Naive thymus-derived CD4-positive, alpha-beta T cell (primary cell): Measurements from ENCODE around the gene S100A3. TPM values are rescaled to one million over a fixed set of nuclear protein-coding genes. Genes with fewer than 3 reads are reported as not detected.
"Not testable (repeated sequence)": the region's sequence is repeated elsewhere in the genome, so short reads cannot be mapped to it uniquely, and the experiment has no call there.

Experiments used
- ATAC-seq: fragments of 150-1000 bp; cut with Tn5 transposase; 2 replicates; pipeline ENCODE4 v1.10.0; 2021; ENCODE audit warnings: mild to moderate bottlenecking, moderate library complexity
- CTCF ChIA-PET: fragments of 350-600 bp; sonication (Branson Sonifier 250); formaldehyde crosslinking; loops from one replicate; lab custom pipeline; 2021; ENCODE audit warnings: antibody characterized with exemption; lab: Charles Lee
- POLR2A ChIA-PET: fragments of 350-600 bp; sonication (Branson Sonifier 250); formaldehyde crosslinking; loops from one replicate; lab custom pipeline; 2021; ENCODE audit warnings: antibody characterized with exemption, inconsistent platforms; lab: Charles Lee
- DNase-seq, 9 donors: peaks; one replicate each; pipeline versions ENCODE4 v3.0.0 to v3.0.0-alpha.2; 2020 to 2022; ENCODE audit warnings: mixed read lengths in 1 of 9
- H3K27ac ChIP-seq: one replicate; pipeline ENCODE4 v1.7.0; 2013; ENCODE audit warnings: mild to moderate bottlenecking, low read depth, low read length, moderate library complexity
- H3K27me3 ChIP-seq, 2 donors: one replicate each; pipeline ENCODE4 v1.7.0; 2013; ENCODE audit warnings: low read length in 2 of 2, mild to moderate bottlenecking in 2 of 2, moderate library complexity in 2 of 2; ENCODE audit not compliant: control insufficient read depth in 2 of 2, insufficient read depth in 2 of 2
- H3K36me3 ChIP-seq, 3 experiments: 1 replicate in 2 of 3; 2 replicates in 1 of 3; pipeline ENCODE4 v1.7.0; 2013; ENCODE audit warnings: low read length in 3 of 3, mild to moderate bottlenecking in 3 of 3, moderate library complexity in 1 of 3; ENCODE audit not compliant: insufficient read depth in 3 of 3, control insufficient read depth in 2 of 3
- H3K4me1 ChIP-seq, 2 donors: one replicate each; pipeline ENCODE4 v1.7.0; 2013; ENCODE audit warnings: low read length in 2 of 2, mild to moderate bottlenecking in 2 of 2, moderate library complexity in 1 of 2; ENCODE audit not compliant: control insufficient read depth in 2 of 2, insufficient read depth in 2 of 2
- H3K4me3 ChIP-seq: 2 replicates; pipeline ENCODE4 v1.7.0; 2013; ENCODE audit warnings: mild to moderate bottlenecking, low read length
- H3K9me3 ChIP-seq, 3 experiments: 1 replicate in 2 of 3; 2 replicates in 1 of 3; pipeline ENCODE4 v1.7.0; 2013; ENCODE audit warnings: low read length in 3 of 3; ENCODE audit not compliant: control insufficient read depth in 2 of 3
- H3K27ac Mint-ChIP-seq, 9 donors: one replicate each; pipeline ENCODE4 v1.8.0; 2020 to 2022; ENCODE audit warnings: mixed read lengths in 9 of 9, mild to moderate bottlenecking in 8 of 9, moderate library complexity in 5 of 9, inconsistent platforms in 2 of 9
- H3K27me3 Mint-ChIP-seq, 5 donors: one replicate each; pipeline ENCODE4 v1.8.0; 2021 to 2022; ENCODE audit warnings: mixed read lengths in 5 of 5, mild to moderate bottlenecking in 1 of 5
- H3K36me3 Mint-ChIP-seq, 5 donors: one replicate each; pipeline ENCODE4 v1.8.0; 2020 to 2022; ENCODE audit warnings: mixed read lengths in 5 of 5, mild to moderate bottlenecking in 3 of 5, inconsistent platforms in 1 of 5
- H3K4me1 Mint-ChIP-seq, 7 donors: one replicate each; pipeline ENCODE4 v1.8.0; 2020 to 2022; ENCODE audit warnings: mixed read lengths in 7 of 7, mild to moderate bottlenecking in 3 of 7, inconsistent platforms in 1 of 7
- H3K4me3 Mint-ChIP-seq, 10 donors: one replicate each; pipeline ENCODE4 v1.8.0; 2020 to 2022; ENCODE audit warnings: mild to moderate bottlenecking in 10 of 10, mixed read lengths in 10 of 10, moderate library complexity in 6 of 10, inconsistent platforms in 2 of 10
- H3K9me3 Mint-ChIP-seq, 11 donors: one replicate each; pipeline ENCODE4 v1.8.0; 2020 to 2022; ENCODE audit warnings: mixed read lengths in 11 of 11, mild to moderate bottlenecking in 4 of 11, inconsistent platforms in 1 of 11, moderate library complexity in 1 of 11
- intact Hi-C, 2 donors: fragments of 100-400 bp; cut with micrococcal nuclease; formaldehyde crosslinking; loops; one replicate each; pipeline ENCODE4 v1.15.1; 2023
- polyA plus RNA-seq, 2 donors: library from polyadenylated mRNA; unstranded; fragments of 300-500 nt; fragmentation: Illumina TruSeq; gene quantifications; one replicate each; pipeline ENCODE4 v1.2.3, GENCODE V29; 2021
- total RNA-seq, 6 experiments: library from RNA in 5 of 6; stranded (reverse) in 5 of 6; gene quantifications; 1 replicate in 5 of 6; 2 replicates in 1 of 6; pipeline ENCODE4 v1.2.3 and lab custom pipeline; 2021 to 2026

Gene S100A3
- total and polyA plus RNA-seq, 7 experiments from 2014 or later: not detected

GRCh38 chr1:153578490-153578889 lies 29.4 kb upstream of the S100A3 start:
- H3K36me3 ChIP-seq: no peaks in the 10 kb centered on the region
- POLR2A ChIA-PET: no interaction called here
- H3K27ac Mint-ChIP-seq: no peak overlapping the region

GRCh38 chr1:153577624-153578051 lies 28.6 kb upstream of the S100A3 start:
- no peak for ATAC-seq
- no peak for DNase-seq
- CTCF ChIA-PET: interaction anchor here (0.9 to 1.3 kb wide), 2 partner anchors 44 to 67 kb away, joined by 3 to 5 read pairs; no protein-coding TSS in a partner anchor
- H3K4me3 Mint-ChIP-seq: no peak overlapping the region
- POLR2A ChIA-PET: interaction anchor here (0.6 kb wide), 2 partner anchors 32 to 306 kb away, joined by 3 read pairs; no protein-coding TSS in a partner anchor
- H3K9me3 Mint-ChIP-seq: no peaks in the 10 kb centered on the region
- H3K36me3 ChIP-seq: no peaks in the 10 kb centered on the region
- no peaks in the 10 kb centered on the region for H3K36me3 Mint-ChIP-seq
- H3K4me3 ChIP-seq: no peak overlapping the region
- intact Hi-C loops: loop anchor here in 1 of 2 donors (10.0 kb wide), 1 partner anchor 243 kb away; no protein-coding TSS in a partner anchor
- H3K27me3 ChIP-seq: no peaks in the 10 kb centered on the region
- peaks cover 0 to 10% (median 0%) of the 10 kb centered on the region in 7 donors for H3K4me1 Mint-ChIP-seq
- H3K27ac ChIP-seq: no peak overlapping the region
- H3K27me3 Mint-ChIP-seq: peaks cover 0 to 29% (median 27%) of the 10 kb centered on the region in 5 donors
- no peaks in the 10 kb centered on the region for H3K9me3 ChIP-seq
- H3K27ac Mint-ChIP-seq: no peak overlapping the region
- no peaks in the 10 kb centered on the region for H3K4me1 ChIP-seq

More at GRCh38 chr1:153578490-153578889, 29.4 kb upstream of the S100A3 start:
- Histone ChIP-seq H3K27me3 (no peaks in the 10 kb centered on the region), H3K4me1 (no peaks in the 10 kb centered on the region), H3K4me3 (no peak overlapping the region), H3K27ac (no peak overlapping the region), H3K9me3 (no peaks in the 10 kb centered on the region)
- intact Hi-C loops: loop anchor here in 1 of 2 donors (10.0 kb wide), 1 partner anchor 244 kb away; no protein-coding TSS in a partner anchor
- H3K9me3 Mint-ChIP-seq: no peaks in the 10 kb centered on the region
- peaks cover 0 to 3% (median 0%) of the 10 kb centered on the region in 7 donors for H3K4me1 Mint-ChIP-seq
- no peaks in the 10 kb centered on the region for H3K36me3 Mint-ChIP-seq
- ATAC-seq (no peak), DNase-seq (no peak)
- CTCF ChIA-PET: interaction anchor here (0.9 kb wide), 1 partner anchor 45 kb away, joined by 3 read pairs; no protein-coding TSS in a partner anchor
- H3K4me3 Mint-ChIP-seq: no peak overlapping the region
- H3K27me3 Mint-ChIP-seq: peaks cover 0 to 29% (median 27%) of the 10 kb centered on the region in 5 donors

- ATAC-seq (no peak), DNase-seq (no peak)
- ChIA-PET POLR2A (interaction anchor here (0.6 kb wide), 3 partner anchors 32 to 696 kb away, joined by 3 read pairs; no protein-coding TSS in a partner anchor), CTCF (interaction anchor here (1.3 kb wide), 1 partner anchor 67 kb away, joined by 5 read pairs; no protein-coding TSS in a partner anchor)
- no peaks in the 10 kb centered on the region for H3K36me3 ChIP-seq
- intact Hi-C loops: loop anchor here in 1 of 2 donors (10.0 kb wide), 1 partner anchor 242 kb away; no protein-coding TSS in a partner anchor
- no peaks in the 10 kb centered on the region for H3K9me3 ChIP-seq
- H3K4me3 ChIP-seq: no peak overlapping the region
- Mint-ChIP-seq H3K27ac (no peak overlapping the region), H3K4me1 (peaks cover 0 to 12% (median 0%) of the 10 kb centered on the region in 7 donors), H3K27me3 (peaks cover 0 to 29% (median 27%) of the 10 kb centered on the region in 5 donors), H3K36me3 (no peaks in the 10 kb centered on the region), H3K9me3 (no peaks in the 10 kb centered on the region), H3K4me3 (no peak overlapping the region)
- H3K4me1 ChIP-seq: no peaks in the 10 kb centered on the region
- H3K27me3 ChIP-seq: no peaks in the 10 kb centered on the region
- H3K27ac ChIP-seq: no peak overlapping the region
These were observed 28.1 kb upstream of the S100A3 start for GRCh38 chr1:153577138-153577537.

GRCh38 chr1:153575497-153575896 lies 26.4 kb upstream of the S100A3 start:
- H3K36me3 ChIP-seq, DNase-seq, H3K36me3 Mint-ChIP-seq, ATAC-seq, H3K9me3 Mint-ChIP-seq, H3K27ac ChIP-seq, H3K4me3 ChIP-seq, H3K27me3 ChIP-seq, POLR2A ChIA-PET, H3K9me3 ChIP-seq, H3K4me3 Mint-ChIP-seq, H3K27ac Mint-ChIP-seq, H3K4me1 ChIP-seq: not testable (repeated sequence)
- CTCF ChIA-PET: interaction anchor here (0.9 kb wide), 1 partner anchor 10 kb away, joined by 3 read pairs; no protein-coding TSS in a partner anchor
- intact Hi-C loops: loop anchor here in 1 of 2 donors (10.0 kb wide), 1 partner anchor 241 kb away; no protein-coding TSS in a partner anchor
- H3K4me1 Mint-ChIP-seq: peaks cover 0 to 12% (median 0%) of the 10 kb centered on the region in 7 donors
- H3K27me3 Mint-ChIP-seq: peaks cover 0 to 35% (median 28%) of the 10 kb centered on the region in 5 donors

- intact Hi-C loops: loop anchor here in 1 of 2 donors (10.0 kb wide), 1 partner anchor 240 kb away; no protein-coding TSS in a partner anchor
- H3K9me3 Mint-ChIP-seq, H3K4me1 ChIP-seq, H3K27ac Mint-ChIP-seq, DNase-seq, CTCF ChIA-PET, H3K36me3 Mint-ChIP-seq, POLR2A ChIA-PET, H3K27ac ChIP-seq, ATAC-seq, H3K27me3 ChIP-seq, H3K9me3 ChIP-seq, H3K4me3 ChIP-seq, H3K4me3 Mint-ChIP-seq, H3K36me3 ChIP-seq: not testable (repeated sequence)
- Mint-ChIP-seq H3K27me3 (peaks cover 0 to 35% (median 28%) of the 10 kb centered on the region in 5 donors), H3K4me1 (peaks cover 0 to 12% (median 0%) of the 10 kb centered on the region in 7 donors)
These were observed 26.0 kb upstream of the S100A3 start for GRCh38 chr1:153575081-153575491.

- no peak overlapping the region for H3K4me3 ChIP-seq
- H3K9me3 ChIP-seq: no peaks in the 10 kb centered on the region
- intact Hi-C loops: loop anchor here in 1 of 2 donors (2.0 to 10.0 kb wide), 2 partner anchors 97 to 239 kb away; partner anchors contain the start of gene ILF2
- H3K36me3 ChIP-seq: no peaks in the 10 kb centered on the region
- DNase-seq: no peak
- no peak overlapping the region for H3K27ac Mint-ChIP-seq
- H3K4me1 Mint-ChIP-seq: peaks cover 4 to 18% (median 9%) of the 10 kb centered on the region in 7 donors
- no peaks in the 10 kb centered on the region for H3K27me3 ChIP-seq
- ATAC-seq: no peak
- ChIA-PET CTCF (interaction anchor here (1.5 to 7.0 kb wide), 4 partner anchors 40 to 413 kb away, joined by 3 to 139 read pairs (median 62); partner anchors contain the start of genes RAB13 and S100A6), POLR2A (interaction anchor here (0.8 to 1.7 kb wide), 3 partner anchors 29 to 41 kb away, joined by 3 to 6 read pairs (median 4); partner anchors contain the start of gene S100A6)
- no peak overlapping the region for H3K4me3 Mint-ChIP-seq
- H3K36me3 Mint-ChIP-seq: no peaks in the 10 kb centered on the region
- no peaks in the 10 kb centered on the region for H3K9me3 Mint-ChIP-seq
- peaks cover 0 to 1% of the 10 kb centered on the region in 2 donors for H3K4me1 ChIP-seq
- H3K27ac ChIP-seq: no peak overlapping the region
- H3K27me3 Mint-ChIP-seq: peaks cover 0 to 24% (median 17%) of the 10 kb centered on the region in 5 donors
These were observed 24.3 kb upstream of the S100A3 start for GRCh38 chr1:153573351-153573750.
